Activated T-cell treated with anti-CD3 and anti-CD28 coated beads, Interleukin-2, amount 50 U/mL, for 24 hours (primary cell): ENCODE data around the gene INTS11.
A peak's percentile ranks its signal among the peaks of the same experiment; 100 is the strongest.
"Not testable (repeated sequence)": the region's sequence is repeated elsewhere in the genome, so short reads cannot be mapped to it uniquely, and the experiment has no call there.

Experiments
- DNase-seq: peaks from one replicate; pipeline ENCODE4 v3.0.0-alpha.2; 2020
- H3K27ac Mint-ChIP-seq: 2 replicates; pipeline ENCODE4 v1.8.0; 2020; ENCODE audit warnings: mild to moderate bottlenecking, mixed read lengths
- H3K27me3 Mint-ChIP-seq: 2 replicates; pipeline ENCODE4 v1.8.0; 2020; ENCODE audit warnings: mixed read lengths
- H3K36me3 Mint-ChIP-seq: 2 replicates; pipeline ENCODE4 v1.8.0; 2020; ENCODE audit warnings: low read depth, mixed read lengths
- H3K4me1 Mint-ChIP-seq: 2 replicates; pipeline ENCODE4 v1.8.0; 2020; ENCODE audit warnings: low read depth, mixed read lengths
- H3K4me3 Mint-ChIP-seq: 2 replicates; pipeline ENCODE4 v1.8.0; 2020; ENCODE audit warnings: mild to moderate bottlenecking, moderate library complexity, mixed read lengths
- H3K9me3 Mint-ChIP-seq: 2 replicates; pipeline ENCODE4 v1.8.0; 2020; ENCODE audit warnings: mixed read lengths

The INTS11 gene

DNA sequence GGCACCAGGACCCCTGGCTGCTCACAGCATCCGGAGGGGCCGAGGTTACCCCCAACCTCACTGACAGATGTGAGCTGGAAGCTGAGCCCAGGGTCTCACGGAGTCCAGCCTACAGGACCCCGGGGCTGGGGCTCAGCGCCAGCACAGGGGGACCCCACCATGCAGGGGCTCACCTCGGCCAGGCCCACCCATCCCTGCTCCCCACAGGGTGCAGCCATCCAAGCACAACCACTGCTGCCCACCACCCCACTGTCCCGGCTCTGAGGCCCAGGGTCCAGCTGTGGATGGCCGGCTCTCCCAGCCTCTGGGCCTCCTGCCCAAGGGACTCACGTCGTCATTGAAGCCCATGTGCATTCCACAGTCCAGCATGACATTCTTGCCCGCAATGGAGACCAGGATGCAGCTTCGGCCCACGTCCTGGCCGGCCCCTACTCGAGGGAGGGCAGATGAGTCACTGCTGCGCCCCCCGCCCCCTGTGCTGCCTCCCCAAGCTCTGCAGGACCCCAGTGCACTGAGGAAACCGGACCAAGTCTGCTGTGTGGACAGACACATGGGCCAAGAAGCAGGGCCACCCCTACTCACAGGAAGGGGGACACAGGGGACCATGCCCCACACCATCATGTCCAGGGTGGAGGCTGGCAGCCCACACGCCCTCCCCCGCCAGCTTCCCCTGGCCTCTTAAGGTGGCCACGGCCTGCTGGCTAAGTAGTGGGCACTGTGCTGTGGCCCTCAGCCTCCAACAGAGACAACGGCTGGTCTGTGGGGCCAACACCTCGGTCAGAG lies 3.6 kb downstream of the INTS11 start:
- Mint-ChIP-seq H3K27me3 (no peaks in the 10 kb centered on the region), H3K9me3 (no peaks in the 10 kb centered on the region), H3K36me3 (peaks cover 60% of the 10 kb centered on the region), H3K4me1 (peaks cover 36% of the 10 kb centered on the region), H3K27ac (peak overlapping the region; percentile 78), H3K4me3 (peak overlapping the region; percentile 25)
- DNase-seq = no peak

DNA sequence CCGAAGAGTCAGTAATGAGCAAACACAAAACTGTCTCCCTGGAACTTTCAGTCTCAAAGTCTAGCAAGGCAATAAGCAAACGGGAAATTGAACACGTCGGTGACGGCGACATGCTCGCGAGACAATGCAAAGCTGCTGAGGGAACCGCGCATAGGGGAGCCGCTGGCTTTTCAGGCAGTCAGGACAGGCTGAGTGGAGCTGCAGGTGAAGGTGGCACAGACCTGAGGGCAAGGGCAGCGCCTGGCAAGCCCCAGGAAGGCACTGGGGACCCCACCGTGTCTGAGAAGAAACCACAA lies 4.9 kb downstream of the INTS11 start:
- H3K36me3 Mint-ChIP-seq = peaks cover 71% of the 10 kb centered on the region
- H3K27me3 Mint-ChIP-seq = no peaks in the 10 kb centered on the region
- peak overlapping the region; percentile 71 for H3K27ac Mint-ChIP-seq
- DNase-seq = no peak
- no peak overlapping the region for H3K4me3 Mint-ChIP-seq
- H3K4me1 Mint-ChIP-seq = peaks cover 29% of the 10 kb centered on the region
- no peaks in the 10 kb centered on the region for H3K9me3 Mint-ChIP-seq

DNA sequence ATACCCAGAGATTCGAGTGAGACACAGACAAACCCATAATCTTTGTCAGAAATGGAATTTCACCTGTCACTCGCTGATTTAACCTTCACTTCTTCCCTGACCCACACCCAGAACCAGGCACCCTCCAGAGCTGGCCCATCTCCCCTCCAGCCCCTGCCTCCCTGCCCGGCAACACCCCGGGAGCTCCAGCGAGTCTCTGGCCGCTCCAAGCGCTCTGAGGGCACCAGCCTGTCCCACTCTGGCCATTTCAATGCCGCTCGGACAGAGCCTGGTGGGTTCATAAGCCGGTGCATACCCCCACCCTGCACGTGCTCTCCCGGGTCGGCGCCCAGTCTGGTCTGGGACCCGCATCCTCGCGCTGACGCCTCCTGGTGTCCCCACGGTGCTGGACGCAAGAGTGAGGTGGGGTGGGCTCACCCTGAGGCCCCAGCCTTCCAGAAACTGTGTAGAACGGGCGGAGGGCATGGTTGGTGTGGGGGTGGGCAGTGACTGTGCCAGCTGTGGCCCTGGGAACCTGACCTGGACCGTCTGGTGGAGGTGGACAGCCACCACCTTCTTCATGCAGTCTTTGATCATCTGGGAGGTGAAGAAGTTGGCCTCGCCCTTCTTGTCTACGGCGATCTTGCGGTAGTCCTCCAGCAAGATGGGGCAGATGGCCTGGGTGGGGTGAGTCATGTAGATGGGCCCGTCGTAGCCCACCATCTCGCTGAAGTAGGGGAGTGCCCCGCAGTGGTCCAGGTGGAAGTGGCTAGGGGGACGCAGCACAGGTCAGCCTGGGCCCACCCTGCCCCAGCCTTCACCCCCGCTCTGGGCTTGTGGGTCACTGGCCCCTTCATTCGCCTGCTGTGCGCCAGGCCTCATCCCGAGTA lies 5.4 kb downstream of the INTS11 start:
- no peak for DNase-seq
- Mint-ChIP-seq H3K9me3 (no peaks in the 10 kb centered on the region), H3K4me3 (no peak overlapping the region), H3K36me3 (peaks cover 75% of the 10 kb centered on the region), H3K27ac (peak overlapping the region; percentile 71), H3K27me3 (no peaks in the 10 kb centered on the region), H3K4me1 (peaks cover 28% of the 10 kb centered on the region)

DNA sequence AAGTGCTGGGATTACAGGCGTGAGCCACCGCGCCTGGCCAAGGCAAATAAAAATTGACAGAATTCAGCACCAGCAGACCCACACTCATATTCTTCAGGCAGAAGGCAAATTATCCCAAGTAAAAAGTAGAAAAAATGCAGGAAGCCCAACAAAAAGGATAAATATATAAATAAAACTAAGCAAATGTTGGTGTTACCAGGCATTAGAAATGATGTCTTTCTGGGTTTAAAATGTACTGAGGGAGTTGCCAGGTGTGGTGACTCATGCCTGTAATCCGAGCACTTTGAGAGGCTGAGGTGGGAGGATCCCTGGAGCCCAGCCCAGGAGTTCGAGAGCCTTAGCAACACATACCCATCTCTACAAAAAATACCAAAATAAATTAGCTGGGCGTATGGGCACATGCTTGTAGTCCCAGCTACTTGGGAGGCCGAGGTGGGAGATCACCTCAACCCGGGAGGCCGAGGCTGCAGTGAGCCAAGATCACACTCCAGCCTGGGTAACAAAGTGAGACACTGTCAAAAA lies 6.3 kb downstream of the INTS11 start:
- peaks cover 23% of the 10 kb centered on the region for H3K4me1 Mint-ChIP-seq
- no peaks in the 10 kb centered on the region for H3K9me3 Mint-ChIP-seq
- H3K36me3 Mint-ChIP-seq = peaks cover 79% of the 10 kb centered on the region
- H3K27ac Mint-ChIP-seq = peak overlapping the region; percentile 52
- H3K27me3 Mint-ChIP-seq = no peaks in the 10 kb centered on the region
- DNase-seq = no peak
- H3K4me3 Mint-ChIP-seq = no peak overlapping the region

DNA sequence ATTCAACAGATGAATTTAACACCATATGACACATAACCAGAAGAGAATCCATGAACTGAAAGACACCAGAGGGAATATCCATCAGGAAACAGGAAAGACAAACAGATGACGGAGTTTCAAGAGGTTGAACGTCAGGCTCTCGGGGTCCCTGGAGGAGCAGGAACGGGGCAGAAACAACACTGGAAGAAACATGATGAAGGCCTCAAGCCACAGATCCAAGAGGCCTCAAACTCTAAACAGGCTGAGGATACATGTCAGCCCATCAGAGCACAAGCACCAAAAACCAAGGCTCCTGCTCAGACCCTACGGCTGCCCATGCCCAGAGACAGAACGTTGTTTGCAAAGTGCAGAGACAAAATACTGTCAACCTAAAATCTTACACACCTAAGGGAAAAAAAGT lies 7.0 kb downstream of the INTS11 start:
- Mint-ChIP-seq H3K27me3 (no peaks in the 10 kb centered on the region), H3K36me3 (peaks cover 84% of the 10 kb centered on the region), H3K4me3 (no peak overlapping the region), H3K4me1 (peaks cover 17% of the 10 kb centered on the region), H3K27ac (peak overlapping the region; percentile 1), H3K9me3 (no peaks in the 10 kb centered on the region)
- DNase-seq = no peak

DNA sequence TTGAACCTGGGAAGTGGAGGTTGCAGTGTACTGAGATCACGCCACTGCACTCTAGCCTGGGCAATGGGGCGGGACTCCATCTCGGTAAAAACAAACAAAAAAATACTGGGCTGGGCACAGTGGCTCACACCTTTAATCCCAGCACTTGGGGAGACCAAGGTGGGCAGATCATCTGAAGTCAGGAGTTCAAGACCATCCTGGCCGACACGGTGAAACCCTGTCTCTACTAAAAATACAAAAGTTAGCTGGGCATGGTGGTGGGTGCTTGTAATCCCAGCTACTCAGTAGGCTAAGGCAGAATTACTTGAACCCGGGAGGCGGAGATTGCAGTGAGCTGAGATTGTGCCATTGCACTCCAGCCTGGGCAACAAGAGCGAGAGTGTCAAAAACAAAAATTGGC lies 8.3 kb downstream of the INTS11 start:
- not testable (repeated sequence) for H3K9me3 Mint-ChIP-seq, H3K4me3 Mint-ChIP-seq, DNase-seq, H3K4me1 Mint-ChIP-seq, H3K27ac Mint-ChIP-seq, H3K27me3 Mint-ChIP-seq
- peaks cover 84% of the 10 kb centered on the region for H3K36me3 Mint-ChIP-seq

DNA sequence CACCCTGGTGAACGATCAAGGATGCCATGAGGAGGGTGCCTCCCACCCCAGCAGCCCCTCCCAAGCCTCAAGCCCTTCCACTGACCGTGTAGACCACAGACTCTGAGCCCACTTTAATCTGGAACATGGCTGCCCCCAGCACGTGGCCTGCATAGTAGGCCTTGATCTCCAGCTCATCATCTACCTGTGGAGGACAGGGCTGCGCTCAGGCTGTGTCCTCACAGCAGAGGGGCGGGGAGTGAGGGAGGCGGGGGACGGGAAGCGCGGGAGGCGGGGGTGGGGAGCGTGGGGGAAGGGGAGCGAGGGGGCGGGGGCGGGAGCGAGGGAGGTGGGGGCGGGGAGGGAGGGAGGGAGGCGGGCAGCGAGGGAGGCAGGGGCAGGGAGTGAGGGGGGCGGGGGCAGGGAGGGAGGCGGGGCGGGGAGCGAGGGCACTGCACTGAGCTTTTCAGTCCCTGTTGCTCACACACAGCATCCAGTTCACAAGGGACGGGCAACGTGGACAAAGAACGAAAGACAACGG lies 9.0 kb downstream of the INTS11 start:
- Mint-ChIP-seq H3K27ac (peak overlapping the region; percentile 52), H3K36me3 (peaks cover 86% of the 10 kb centered on the region), H3K9me3 (no peaks in the 10 kb centered on the region), H3K4me1 (peaks cover 4% of the 10 kb centered on the region), H3K27me3 (no peaks in the 10 kb centered on the region), H3K4me3 (no peak overlapping the region)
- DNase-seq = no peak

DNA sequence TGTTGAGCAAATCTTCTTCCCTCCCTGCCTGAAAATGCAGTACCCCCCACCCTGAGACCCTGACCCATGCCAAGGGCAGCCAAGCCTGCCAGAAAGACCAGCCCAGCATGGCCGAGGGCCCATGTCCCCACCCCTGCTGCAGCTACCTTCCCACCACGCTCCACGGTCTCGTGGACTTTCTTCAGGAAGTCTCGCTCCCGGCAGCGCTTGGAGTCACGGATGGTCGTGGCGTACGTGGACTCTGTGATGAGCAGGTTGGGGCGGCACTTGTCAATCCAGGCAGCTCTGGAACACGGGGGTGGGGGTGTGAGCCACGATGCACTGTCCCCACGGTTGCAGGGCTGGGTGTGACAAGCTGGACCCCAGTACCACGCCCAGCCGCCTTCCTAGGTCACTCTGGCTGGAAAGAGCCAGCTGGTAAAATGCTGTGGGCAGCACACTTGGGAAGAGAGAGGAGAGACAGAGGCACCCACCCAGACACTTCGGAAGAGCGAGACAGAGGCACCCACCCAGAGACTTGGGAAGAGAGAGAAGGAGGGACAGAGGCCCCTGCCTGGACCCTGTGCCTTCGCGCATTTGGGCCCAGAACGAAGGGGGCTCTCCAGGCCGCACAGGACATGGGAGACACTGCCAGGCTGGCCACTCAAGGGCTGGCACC lies 9.7 kb downstream of the INTS11 start:
- peak overlapping the region; percentile 52 for H3K27ac Mint-ChIP-seq
- no peak for DNase-seq

DNA sequence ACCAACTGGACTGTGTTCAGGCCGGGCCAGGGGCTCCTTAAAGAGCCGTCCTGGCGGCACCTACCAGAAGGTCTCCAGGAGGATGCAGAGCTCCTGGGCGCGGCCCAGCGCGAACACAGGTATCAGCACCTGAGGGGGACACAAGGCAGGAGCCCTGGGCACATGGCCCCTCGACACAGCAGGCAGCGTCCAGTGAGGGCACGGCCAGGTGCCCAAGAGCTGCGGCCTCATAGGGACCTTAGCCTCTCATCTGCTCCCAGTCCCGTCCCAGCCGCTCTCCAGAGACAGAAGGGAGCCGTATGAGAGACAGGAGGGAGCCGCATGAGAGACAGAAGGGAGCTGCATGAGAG lies 10.2 kb downstream of the INTS11 start:
- no peaks in the 10 kb centered on the region for H3K27me3 Mint-ChIP-seq
- no peak overlapping the region for H3K27ac Mint-ChIP-seq
- H3K4me1 Mint-ChIP-seq = peaks cover 11% of the 10 kb centered on the region
- no peak for DNase-seq
- no peaks in the 10 kb centered on the region for H3K9me3 Mint-ChIP-seq
- H3K36me3 Mint-ChIP-seq = peaks cover 86% of the 10 kb centered on the region
- no peak overlapping the region for H3K4me3 Mint-ChIP-seq

More for the DNA sequence above, 9.7 kb downstream of the INTS11 start:
- Mint-ChIP-seq H3K4me3 (no peak overlapping the region), H3K36me3 (peaks cover 86% of the 10 kb centered on the region), H3K27me3 (no peaks in the 10 kb centered on the region), H3K4me1 (peaks cover 7% of the 10 kb centered on the region), H3K9me3 (no peaks in the 10 kb centered on the region)

DNA sequence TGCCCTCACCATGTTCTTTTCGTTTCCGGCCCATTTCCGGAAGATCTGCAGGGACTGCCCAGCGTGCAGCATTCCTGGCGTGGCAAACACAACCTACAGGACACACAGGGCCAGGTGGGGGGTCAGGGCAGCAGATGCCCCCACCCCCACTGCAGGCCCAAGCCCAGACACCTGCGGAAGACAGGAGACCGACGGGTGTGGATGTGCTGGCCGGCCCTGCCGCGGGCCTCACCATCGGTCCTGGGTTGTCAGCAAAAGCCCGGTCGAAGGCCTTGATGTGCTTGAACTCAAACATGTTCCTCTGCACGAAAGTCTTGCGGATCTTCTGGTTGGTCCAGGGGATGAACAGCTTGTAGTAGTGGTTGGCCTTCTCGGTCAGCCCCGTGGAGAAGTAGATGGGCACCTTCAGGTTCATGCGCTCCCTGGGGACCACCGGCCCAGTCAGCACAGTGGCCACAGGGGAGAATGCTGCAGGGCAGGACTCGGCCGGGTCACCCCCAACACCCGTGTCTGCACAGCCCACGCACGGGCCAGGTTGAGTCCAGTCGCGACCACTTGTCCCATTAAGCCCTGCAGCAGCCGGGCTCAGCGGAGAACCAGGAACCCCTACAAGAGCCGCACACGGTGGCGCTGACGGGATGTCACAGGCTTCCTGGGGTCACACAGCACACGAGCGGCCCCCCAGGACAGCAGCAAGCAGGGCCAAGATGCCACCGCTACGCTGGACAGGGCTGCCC lies 10.8 kb downstream of the INTS11 start:
- Mint-ChIP-seq H3K9me3 (no peaks in the 10 kb centered on the region), H3K27me3 (no peaks in the 10 kb centered on the region)

DNA sequence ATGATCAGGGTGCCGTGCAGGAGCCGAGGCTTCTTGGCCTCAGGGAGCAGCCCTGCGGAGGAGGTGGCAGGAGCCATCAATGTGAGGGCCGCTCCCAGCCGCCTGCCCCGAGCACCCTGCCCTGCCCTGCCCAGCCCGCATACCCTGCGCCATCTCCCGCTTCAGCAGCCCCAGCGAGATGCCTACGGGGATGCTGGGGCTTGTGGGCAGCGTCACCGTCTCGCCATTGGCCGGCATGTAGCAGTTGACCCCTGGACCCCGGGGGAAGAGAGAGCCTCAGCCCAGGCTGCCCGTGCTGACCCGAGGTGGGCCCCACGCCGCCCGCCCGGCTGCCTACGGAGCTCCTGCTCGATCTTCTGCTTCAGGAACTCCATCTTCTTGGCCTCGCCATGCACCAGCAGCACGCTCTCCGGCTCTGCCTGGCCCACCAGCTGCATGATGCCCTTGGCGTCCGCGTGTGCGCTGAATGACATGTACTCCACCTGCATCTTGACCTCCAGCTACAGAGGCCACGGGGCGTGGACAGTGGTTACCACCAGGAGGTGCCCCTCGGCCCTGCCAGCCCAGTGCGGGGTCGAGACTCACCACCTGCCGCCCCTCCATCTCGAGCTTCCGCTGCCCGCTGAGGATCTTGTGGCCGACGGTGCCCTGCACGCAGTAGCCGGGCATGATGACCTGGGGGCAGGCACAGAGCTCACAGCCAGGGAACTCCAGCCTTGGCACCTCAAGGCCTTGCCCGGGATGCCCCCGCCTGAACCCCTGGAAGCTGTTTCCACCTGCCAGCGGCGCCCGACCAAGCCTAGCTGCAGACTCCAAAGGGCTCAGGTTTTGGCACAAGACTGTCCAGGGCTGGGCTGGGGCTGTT lies 11.8 kb downstream of the INTS11 start:
- no peak for DNase-seq
- H3K36me3 Mint-ChIP-seq = peaks cover 74% of the 10 kb centered on the region
- H3K9me3 Mint-ChIP-seq = no peaks in the 10 kb centered on the region
- no peak overlapping the region for H3K4me3 Mint-ChIP-seq
- H3K27ac Mint-ChIP-seq = no peak overlapping the region
- peaks cover 11% of the 10 kb centered on the region for H3K4me1 Mint-ChIP-seq
- no peaks in the 10 kb centered on the region for H3K27me3 Mint-ChIP-seq

More for the DNA sequence above, 10.8 kb downstream of the INTS11 start:
- DNase-seq = no peak
- Mint-ChIP-seq H3K4me1 (peaks cover 11% of the 10 kb centered on the region), H3K27ac (no peak overlapping the region), H3K4me3 (no peak overlapping the region), H3K36me3 (peaks cover 83% of the 10 kb centered on the region)

DNA sequence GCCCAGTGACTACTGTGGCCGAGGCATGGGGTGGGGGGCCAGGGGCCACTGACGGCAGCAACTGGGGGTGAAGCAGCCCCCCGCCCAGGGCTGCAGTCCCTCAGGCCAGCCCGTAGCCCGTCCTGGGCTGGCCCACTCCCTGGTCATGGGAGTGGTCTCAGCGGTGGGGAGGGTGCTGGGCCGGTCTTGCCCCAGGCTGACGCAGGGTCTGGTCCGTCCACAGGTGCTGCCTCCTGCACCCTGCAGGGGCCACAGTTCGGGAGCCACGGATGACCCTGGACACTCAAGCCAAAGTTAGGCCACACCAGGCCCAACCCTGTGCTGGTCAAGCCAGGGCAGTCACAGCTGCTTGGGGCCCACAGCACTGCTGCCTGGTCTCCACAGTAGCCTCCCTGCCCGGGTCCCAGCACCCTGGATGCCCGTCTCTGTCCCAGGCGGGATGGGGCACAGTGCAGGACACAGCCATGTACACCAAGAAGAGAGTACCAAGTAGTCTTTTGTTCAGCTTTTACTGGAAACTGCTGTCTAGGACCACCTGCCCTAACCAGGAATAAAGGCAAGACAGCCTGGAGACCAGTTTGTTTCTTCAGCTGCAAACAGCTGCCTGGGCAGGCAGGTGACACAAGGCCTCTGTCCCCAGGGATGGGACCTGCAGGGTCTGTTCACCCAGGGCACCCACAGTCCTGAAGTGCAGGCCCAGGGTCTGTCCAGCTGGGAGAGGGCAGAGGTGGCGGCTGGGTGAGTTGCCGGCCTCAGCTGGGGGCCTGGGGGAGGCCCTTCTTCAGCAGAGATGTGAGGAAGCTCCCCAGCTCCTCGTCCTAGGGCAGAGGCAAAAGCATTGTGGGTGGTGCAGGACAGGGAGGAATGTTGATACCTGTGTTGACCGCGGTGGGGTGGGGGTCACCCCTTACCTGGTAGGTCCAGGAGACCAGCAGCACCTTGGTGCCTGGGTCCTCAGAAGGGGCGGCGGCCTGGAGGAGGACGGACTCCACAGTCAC lies 13.1 kb downstream of the INTS11 start:
- Mint-ChIP-seq H3K36me3 (peaks cover 70% of the 10 kb centered on the region), H3K27ac (peak overlapping the region; percentile 50), H3K4me1 (peaks cover 19% of the 10 kb centered on the region), H3K27me3 (no peaks in the 10 kb centered on the region), H3K4me3 (no peak overlapping the region), H3K9me3 (no peaks in the 10 kb centered on the region)
- no peak for DNase-seq
